K562 (cell line): ENCODE data around the gene BCL7B. TPM values are rescaled to one million over a fixed set of nuclear protein-coding genes. Genes with fewer than 3 reads are reported as not detected.

Source experiments
- CHCHD3 ChIP-seq: fragments of 250-450 bp; sonication (Bioruptor Pico); IDR thresholded peaks from 2 replicates; pipeline ENCODE4 v2.1.2; 2022; ENCODE audit warnings: mild to moderate bottlenecking
- CHD4 ChIP-seq: fragments of 200-600 bp; sonication (generic); IDR thresholded peaks from 3 replicates; pipeline ENCODE4 v1.6.1; 2012; ENCODE audit warnings: low read depth, mild to moderate bottlenecking, mixed read lengths, low read length, inconsistent platforms; ENCODE audit not compliant: insufficient read depth, insufficient replicate concordance, poor library complexity, severe bottlenecking
- DLX4 ChIP-seq: fragments of 250-450 bp; sonication (Bioruptor Pico); IDR thresholded peaks from 2 replicates; pipeline ENCODE4 v1.6.1; 2021; ENCODE audit warnings: mild to moderate bottlenecking
- E4F1 ChIP-seq: fragments of 250-450 bp; sonication (Bioruptor Pico); IDR thresholded peaks from 2 replicates; pipeline ENCODE4 v1.5.0; 2021; ENCODE audit warnings: mild to moderate bottlenecking, borderline replicate concordance
- ESRRB ChIP-seq: fragments of 250-450 bp; sonication (Bioruptor Pico); IDR thresholded peaks from 2 replicates; pipeline ENCODE4 v1.5.0; 2020; ENCODE audit warnings: mild to moderate bottlenecking, moderate library complexity, borderline replicate concordance
- FOXA1 ChIP-seq: fragments of 450-650 bp; IDR thresholded peaks from 2 replicates; pipeline ENCODE4 v1.6.1; 2016; ENCODE audit warnings: mild to moderate bottlenecking, borderline replicate concordance
- HDAC6 ChIP-seq: IDR thresholded peaks from 2 replicates; pipeline ENCODE4 v1.6.1; 2012; ENCODE audit warnings: low read depth, mild to moderate bottlenecking, control low read depth, inconsistent platforms, low read length, moderate library complexity
- HDAC8 ChIP-seq: fragments of 450-650 bp; IDR thresholded peaks from 2 replicates; pipeline ENCODE4 v1.6.1; 2016; ENCODE audit warnings: mild to moderate bottlenecking, missing genetic modification characterization, moderate library complexity, missing compliant biosample characterization
- HMGN3 ChIP-seq: IDR thresholded peaks from 2 replicates; pipeline ENCODE4 v1.6.1; 2011; ENCODE audit warnings: borderline replicate concordance, low read depth, mild to moderate bottlenecking, mixed read lengths, low read length; ENCODE audit not compliant: insufficient read length; ENCODE audit errors: extremely low read depth
- WHSC1 ChIP-seq: IDR thresholded peaks from one replicate; pipeline ENCODE4 v1.6.1; 2012; ENCODE audit warnings: low read length, control low read depth, inconsistent platforms
- YY1 ChIP-seq, 3 experiments: IDR thresholded peaks; 2 replicates each; pipeline ENCODE4 v1.6.1; 2011; ENCODE audit warnings: low read length in 2 of 3, mild to moderate bottlenecking in 2 of 3, moderate library complexity in 2 of 3, borderline replicate concordance in 1 of 3, control low read depth in 1 of 3, low read depth in 1 of 3; ENCODE audit not compliant: insufficient read depth in 3 of 3, insufficient replicate concordance in 2 of 3, control insufficient read depth in 1 of 3, insufficient read length in 1 of 3; ENCODE audit errors: extremely low read depth in 1 of 3
- ZNF41 ChIP-seq: fragments of 250-450 bp; sonication (Bioruptor Pico); conservative IDR thresholded peaks from 2 replicates; pipeline ENCODE4 v1.4.0; 2020; ENCODE audit warnings: mild to moderate bottlenecking
- ZNF609 ChIP-seq: sonication (generic); formaldehyde crosslinking; IDR thresholded peaks from 2 replicates; pipeline ENCODE4 v1.8.1; 2023; ENCODE audit warnings: missing genetic modification reagents, mild to moderate bottlenecking, borderline replicate concordance
- ZSCAN32 ChIP-seq: fragments of 450-650 bp; formaldehyde crosslinking; IDR thresholded peaks from 2 replicates; pipeline ENCODE4 v1.4.0; 2020; ENCODE audit warnings: mild to moderate bottlenecking, moderate library complexity
- polyA plus RNA-seq, 8 experiments: library from polyadenylated mRNA; depleted of rRNA in 4 of 8; stranded (reverse) in 5 of 8; unstranded in 3 of 8; fragments of >200 nt; fragmentation: Nextera tagmentation in 2 of 8; fragmentation: Illumina TruSeq in 1 of 8; extraction: Ambion mirVana in 2 of 8; extraction: Trizol in 1 of 8; gene quantifications; 2 replicates each; pipeline versions ENCODE4 v1.2.1 to v1.2.3, GENCODE V29; 2011 to 2014; ENCODE audit warnings: inconsistent platforms in 1 of 8, missing spikeins in 1 of 8
- total RNA-seq, 7 experiments: library from RNA; depleted of rRNA in 6 of 7; stranded (reverse); fragments of >200 nt in 6 of 7; fragmentation: Illumina TruSeq in 2 of 7; extraction: Trizol in 2 of 7; gene quantifications; 2 replicates each; pipeline versions ENCODE4 v1.2.1 to v1.2.3, GENCODE V29; 2011 to 2021; ENCODE audit warnings: low replicate concordance in 1 of 7
- TF ChIP-seq, protein P1 (sequence below): fragments of 250-450 bp; sonication (Bioruptor Pico); IDR thresholded peaks from 2 replicates; pipeline ENCODE4 v1.8.0; 2022; ENCODE audit warnings: moderate library complexity, mild to moderate bottlenecking, inconsistent platforms
- TF ChIP-seq, protein P2 (sequence below): sonication (generic); formaldehyde crosslinking; IDR thresholded peaks from 2 replicates; pipeline ENCODE4 v1.8.1; 2023; ENCODE audit warnings: mild to moderate bottlenecking, missing genetic modification reagents

The BCL7B gene
- total and polyA plus RNA-seq, 9 of the 15 experiments (the other 6 are each of a cell fraction or from before 2014, with no cell fraction given), result 10.0 to 73.2 (median 32.9) TPM

GRCh38 chr7:73572767-73573186 lies 15.3 kb upstream of the BCL7B start (continued):
- TF ChIP-seq ZNF609 (no peak), ZSCAN32 (CRISPR knock-in tag) (no peak), FOXA1 (no peak), YY1 (IDR thresholded peaks at IDR 0.05; ENCODE audit: borderline replicate concordance in 1 of 3, control insufficient read depth in 1 of 3, extremely low read depth in 1 of 3, insufficient read depth in 3 of 3, insufficient read length in 1 of 3, insufficient replicate concordance in 2 of 3, low read depth in 1 of 3, low read length in 2 of 3) (peak in 1 of 3 experiments; percentile 39), DLX4 (CRISPR knock-in tag) (no peak), HDAC8 (tag) (no peak), ESRRB (CRISPR knock-in tag) (no peak), CHD4 (no peak), HDAC6 (no peak), ZNF41 (no peak), E4F1 (no peak), WHSC1 (no peak), CHCHD3 (CRISPR knock-in tag) (no peak), HMGN3 (no peak)
- TF ChIP-seq, protein P1, sequence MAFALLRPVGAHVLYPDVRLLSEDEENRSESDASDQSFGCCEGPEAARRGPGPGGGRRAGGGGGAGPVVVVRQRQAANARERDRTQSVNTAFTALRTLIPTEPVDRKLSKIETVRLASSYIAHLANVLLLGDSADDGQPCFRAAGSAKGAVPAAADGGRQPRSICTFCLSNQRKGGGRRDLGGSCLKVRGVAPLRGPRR (CRISPR knock-in tag), result no peak
- TF ChIP-seq, protein P2, sequence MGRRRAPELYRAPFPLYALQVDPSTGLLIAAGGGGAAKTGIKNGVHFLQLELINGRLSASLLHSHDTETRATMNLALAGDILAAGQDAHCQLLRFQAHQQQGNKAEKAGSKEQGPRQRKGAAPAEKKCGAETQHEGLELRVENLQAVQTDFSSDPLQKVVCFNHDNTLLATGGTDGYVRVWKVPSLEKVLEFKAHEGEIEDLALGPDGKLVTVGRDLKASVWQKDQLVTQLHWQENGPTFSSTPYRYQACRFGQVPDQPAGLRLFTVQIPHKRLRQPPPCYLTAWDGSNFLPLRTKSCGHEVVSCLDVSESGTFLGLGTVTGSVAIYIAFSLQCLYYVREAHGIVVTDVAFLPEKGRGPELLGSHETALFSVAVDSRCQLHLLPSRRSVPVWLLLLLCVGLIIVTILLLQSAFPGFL (CRISPR knock-in tag), result no peak
